ENCODE results near the gene STK11. TPM values are rescaled to one million over a fixed set of nuclear protein-coding genes. Genes with fewer than 3 reads are reported as not detected.
A peak's percentile ranks its signal among the peaks of the same experiment; 100 is the strongest.

The STK11 gene
- total RNA-seq, 4 donors from 2014 or later = 98.4 to 135 (median 117) TPM

DNA sequence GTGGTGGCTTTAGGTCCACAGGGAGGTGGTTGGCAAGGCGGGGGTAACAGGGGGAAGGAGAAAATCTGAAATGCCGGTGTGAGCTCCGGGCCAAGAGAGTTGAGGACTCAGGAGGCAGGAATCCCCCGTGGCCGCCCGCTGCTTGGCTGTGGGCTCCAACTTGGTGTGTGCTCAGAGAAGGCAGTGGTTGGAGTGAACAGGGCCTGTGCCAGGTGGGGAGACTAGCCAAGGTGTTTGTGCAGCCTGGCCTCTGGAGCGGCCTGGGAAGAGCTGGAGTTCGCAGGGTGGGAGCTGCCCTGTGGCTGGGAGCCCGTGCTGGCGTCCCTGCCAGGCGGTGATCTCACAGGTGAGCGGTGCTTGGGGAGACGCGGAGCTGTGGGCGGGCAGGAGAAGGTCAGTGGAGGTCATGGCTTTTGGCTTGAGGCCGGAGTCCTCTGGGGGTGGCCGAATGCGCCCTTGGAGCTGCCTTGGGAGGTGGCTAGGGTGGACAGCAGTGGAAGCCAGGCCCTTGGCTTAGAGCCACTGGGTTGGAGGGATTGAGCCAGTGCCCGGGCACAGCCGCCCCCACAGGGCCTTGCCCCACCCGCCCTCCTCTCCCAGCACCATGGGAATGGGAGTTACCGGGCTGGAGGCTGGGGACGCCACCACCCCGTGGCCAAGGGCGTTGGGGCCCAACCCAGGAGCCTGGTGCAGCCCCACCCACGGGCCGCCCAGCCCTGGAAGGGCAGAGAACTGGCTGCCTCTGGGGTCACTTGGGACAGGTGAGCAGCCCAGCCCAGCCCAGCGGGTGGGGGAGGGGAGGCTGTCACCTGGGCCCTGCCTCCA is 56.4 kb downstream of the STK11 start:
- peak; percentile 67 to 97 (median 94) for DNase-seq
- Histone ChIP-seq H3K4me1 (peaks cover 16 to 84% (median 69%) of the 10 kb centered on the region in 4 donors), H3K27ac (peak overlapping the region; percentile 98 to 100 (median 99)), H3K9me3 (no peaks in the 10 kb centered on the region), H3K36me3 (peaks cover 0 to 12% (median 0%) of the 10 kb centered on the region in 3 donors), H3K27me3 (no peaks in the 10 kb centered on the region), H3K4me3 (peak overlapping the region; percentile 53 to 76 (median 64))
- TF ChIP-seq POLR2A (IDR thresholded peaks at IDR 0.05) = peak; percentile 67 to 70
- TF ChIP-seq, protein P1, sequence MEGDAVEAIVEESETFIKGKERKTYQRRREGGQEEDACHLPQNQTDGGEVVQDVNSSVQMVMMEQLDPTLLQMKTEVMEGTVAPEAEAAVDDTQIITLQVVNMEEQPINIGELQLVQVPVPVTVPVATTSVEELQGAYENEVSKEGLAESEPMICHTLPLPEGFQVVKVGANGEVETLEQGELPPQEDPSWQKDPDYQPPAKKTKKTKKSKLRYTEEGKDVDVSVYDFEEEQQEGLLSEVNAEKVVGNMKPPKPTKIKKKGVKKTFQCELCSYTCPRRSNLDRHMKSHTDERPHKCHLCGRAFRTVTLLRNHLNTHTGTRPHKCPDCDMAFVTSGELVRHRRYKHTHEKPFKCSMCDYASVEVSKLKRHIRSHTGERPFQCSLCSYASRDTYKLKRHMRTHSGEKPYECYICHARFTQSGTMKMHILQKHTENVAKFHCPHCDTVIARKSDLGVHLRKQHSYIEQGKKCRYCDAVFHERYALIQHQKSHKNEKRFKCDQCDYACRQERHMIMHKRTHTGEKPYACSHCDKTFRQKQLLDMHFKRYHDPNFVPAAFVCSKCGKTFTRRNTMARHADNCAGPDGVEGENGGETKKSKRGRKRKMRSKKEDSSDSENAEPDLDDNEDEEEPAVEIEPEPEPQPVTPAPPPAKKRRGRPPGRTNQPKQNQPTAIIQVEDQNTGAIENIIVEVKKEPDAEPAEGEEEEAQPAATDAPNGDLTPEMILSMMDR (IDR thresholded peaks at IDR 0.05) = no peak

DNA sequence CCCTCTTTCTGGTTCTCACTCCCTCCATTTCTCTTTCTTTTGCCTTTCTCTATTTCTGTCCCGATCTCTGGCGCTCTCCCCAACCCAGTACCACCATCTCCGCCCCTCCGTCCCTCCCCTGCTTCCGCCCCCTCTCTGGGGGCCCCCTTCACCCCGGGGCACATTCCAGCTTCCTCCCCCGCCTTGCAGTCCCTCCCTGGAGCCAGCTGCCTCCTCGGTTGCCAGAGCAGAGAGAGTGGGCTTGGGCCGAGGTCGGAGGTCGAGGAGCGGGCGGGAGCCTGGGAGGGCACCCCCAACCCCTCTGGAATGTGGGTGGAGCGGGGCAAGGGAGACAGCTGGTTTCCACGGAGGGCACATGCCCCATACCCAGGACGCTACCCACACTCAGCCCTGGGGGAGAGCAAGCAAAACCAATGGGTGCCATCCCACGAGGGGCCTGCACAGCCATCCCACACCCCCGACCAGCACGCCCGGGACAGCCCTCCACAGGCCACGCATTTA is 57.1 kb downstream of the STK11 start:
- Histone ChIP-seq H3K27me3 (no peaks in the 10 kb centered on the region), H3K36me3 (peaks cover 0 to 5% (median 0%) of the 10 kb centered on the region in 3 donors), H3K27ac (peak overlapping the region; percentile 98 to 100 (median 99)), H3K9me3 (no peaks in the 10 kb centered on the region), H3K4me3 (peak overlapping the region; percentile 53 to 76 (median 64)), H3K4me1 (peaks cover 20 to 84% (median 73%) of the 10 kb centered on the region in 4 donors)
- no peak for DNase-seq
- TF ChIP-seq, protein P1 (IDR thresholded peaks at IDR 0.05) = no peak
- TF ChIP-seq POLR2A (IDR thresholded peaks at IDR 0.05) = no peak

DNA sequence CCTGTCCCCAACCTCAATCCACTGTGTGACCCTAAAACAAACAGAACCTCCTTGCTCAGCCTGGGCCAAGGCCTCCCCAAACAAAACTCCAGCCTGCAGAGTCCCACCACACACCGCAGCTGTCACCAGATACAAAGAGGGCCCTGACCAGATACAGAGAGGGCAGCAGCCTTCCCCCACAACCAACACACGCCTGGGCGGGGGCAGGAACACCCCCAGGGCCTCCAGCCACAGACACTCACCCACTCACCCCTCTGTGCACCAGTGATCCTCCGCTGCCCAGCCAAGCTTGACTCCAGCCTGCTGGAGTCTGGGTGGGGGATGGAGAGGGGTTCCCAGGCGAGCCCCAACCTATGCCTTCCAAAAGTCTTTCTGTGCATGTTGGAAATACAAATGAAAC is 57.6 kb downstream of the STK11 start:
- Histone ChIP-seq H3K27me3 (no peaks in the 10 kb centered on the region), H3K27ac (peak overlapping the region; percentile 98 to 100 (median 99)), H3K4me3 (peak overlapping the region in 1 of 4 donors; percentile 76), H3K36me3 (peaks cover 0 to under 1% (median 0%) of the 10 kb centered on the region in 3 donors), H3K9me3 (no peaks in the 10 kb centered on the region), H3K4me1 (peaks cover 20 to 84% (median 71%) of the 10 kb centered on the region in 4 donors)
- peak in 2 of 3 donors; percentile 81 to 83 for DNase-seq
- TF ChIP-seq POLR2A (IDR thresholded peaks at IDR 0.05) = no peak
- TF ChIP-seq, protein P1 (IDR thresholded peaks at IDR 0.05) = no peak

DNA sequence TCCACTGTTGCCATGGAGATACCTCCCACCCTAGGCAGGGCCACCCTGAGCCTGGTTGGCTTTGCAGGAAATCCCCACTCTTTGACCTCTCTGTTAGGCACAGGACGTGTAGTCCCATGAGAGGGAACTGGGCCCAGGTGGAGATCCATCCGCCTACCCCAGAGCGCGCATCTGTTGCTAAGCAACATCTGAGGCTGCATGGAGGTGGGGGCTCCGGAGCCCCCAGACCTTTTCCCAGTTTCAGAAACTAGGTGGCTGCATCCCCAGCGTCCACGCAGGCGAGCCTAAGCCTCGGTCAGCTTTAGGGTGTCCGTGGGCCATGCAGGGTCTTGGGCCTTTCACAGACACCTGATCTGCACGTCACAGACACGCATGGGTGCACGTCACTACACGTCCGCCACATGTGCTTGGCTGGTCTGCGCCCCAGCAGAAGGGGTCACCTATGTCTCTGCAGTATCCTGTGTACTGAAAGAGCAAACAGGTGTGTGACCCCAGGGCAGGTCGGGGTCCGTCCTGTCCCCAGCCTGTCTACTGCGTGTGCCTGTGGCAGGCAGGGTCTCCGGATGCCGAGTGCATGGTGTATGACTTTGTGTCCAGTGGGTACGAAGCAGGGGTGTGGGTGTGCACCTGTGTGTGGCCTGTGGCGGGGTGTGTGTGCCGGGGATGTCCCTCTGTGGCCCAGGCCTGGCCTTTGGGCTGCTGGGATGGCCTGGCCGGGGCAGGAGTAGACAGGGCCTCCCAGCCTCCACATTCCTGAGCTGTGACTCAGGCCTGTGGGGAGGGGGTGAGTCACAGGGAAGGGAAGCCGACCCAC is 59.4 kb downstream of the STK11 start:
- H3K4me1 ChIP-seq = peaks cover 24 to 78% (median 64%) of the 10 kb centered on the region in 4 donors
- H3K27ac ChIP-seq = peak overlapping the region; percentile 94 to 99 (median 98)
- no peaks in the 10 kb centered on the region for H3K36me3 ChIP-seq
- peak in 1 of 2 donors; percentile 25 for TF ChIP-seq POLR2A (IDR thresholded peaks at IDR 0.05)
- TF ChIP-seq, protein P1 (IDR thresholded peaks at IDR 0.05) = no peak
- H3K9me3 ChIP-seq = no peaks in the 10 kb centered on the region
- H3K27me3 ChIP-seq = no peaks in the 10 kb centered on the region
- peak overlapping the region in 3 of 4 donors; percentile 51 to 80 (median 59) for H3K4me3 ChIP-seq
- peak; percentile 87 to 92 (median 89) for DNase-seq

DNA sequence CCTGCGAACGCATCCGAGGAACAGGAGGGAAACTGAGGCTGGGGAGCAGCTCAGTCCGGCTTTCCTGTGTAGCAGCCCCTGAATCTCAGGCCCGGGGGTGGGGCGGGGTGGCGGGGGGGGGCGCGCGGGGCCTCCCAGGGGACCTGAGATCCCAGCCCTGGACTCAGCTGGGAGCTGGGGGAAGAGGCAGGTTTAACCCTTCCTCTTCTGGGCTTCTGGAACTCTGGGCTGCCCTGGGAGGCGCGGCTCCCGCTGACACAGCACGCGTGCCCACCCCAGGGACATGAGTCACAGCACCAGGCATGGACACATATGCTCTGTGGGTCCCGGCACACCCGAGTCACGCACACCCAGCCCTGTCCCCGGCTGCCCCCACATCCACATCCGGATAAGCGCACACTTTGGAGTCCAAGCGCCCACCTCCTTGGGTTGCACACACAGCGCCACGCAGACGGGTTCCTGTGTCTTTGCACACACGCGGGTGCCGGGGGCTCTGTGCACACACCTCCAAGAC is 60.1 kb downstream of the STK11 start:
- H3K36me3 ChIP-seq = no peaks in the 10 kb centered on the region
- TF ChIP-seq, protein P1 (IDR thresholded peaks at IDR 0.05) = no peak
- no peak for TF ChIP-seq POLR2A (IDR thresholded peaks at IDR 0.05)
- H3K4me1 ChIP-seq = peaks cover 18 to 79% (median 64%) of the 10 kb centered on the region in 4 donors
- H3K4me3 ChIP-seq = peak overlapping the region; percentile 51 to 80 (median 60)
- peak overlapping the region; percentile 94 to 99 (median 98) for H3K27ac ChIP-seq
- H3K9me3 ChIP-seq = no peaks in the 10 kb centered on the region
- H3K27me3 ChIP-seq = no peaks in the 10 kb centered on the region
- peak in 2 of 3 donors; percentile 59 to 80 for DNase-seq
